Measurements from ENCODE around the gene CDHR5.

CDHR5 gene

GRCh38 chr11:623349-623869 is 1.3 kb downstream of the CDHR5 start:
- no peak for DNase-seq (ENCODE audit: low read depth, low spot score)

DNA sequence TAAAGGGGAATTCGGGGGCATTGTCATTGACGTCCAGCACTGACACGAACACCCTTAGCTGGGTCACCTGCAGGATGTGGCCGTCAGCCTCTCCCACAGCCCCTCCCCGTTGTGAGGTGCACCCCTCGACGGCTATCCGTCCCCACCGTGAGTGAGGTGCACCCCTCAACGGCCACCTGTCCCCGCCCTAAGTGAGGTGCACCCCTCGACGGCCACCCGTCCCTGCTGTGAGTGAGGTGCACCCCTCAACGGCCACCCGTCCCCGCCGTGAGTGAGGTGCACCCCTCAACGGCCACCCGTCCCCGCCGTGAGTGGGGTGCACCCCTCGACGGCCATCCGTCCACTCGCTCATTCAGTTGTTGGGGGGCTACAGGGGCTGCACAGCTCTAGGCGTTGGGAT is 2.9 kb downstream of the CDHR5 start:
- DNase-seq (ENCODE audit: low read depth, low spot score), result no peak

DNA sequence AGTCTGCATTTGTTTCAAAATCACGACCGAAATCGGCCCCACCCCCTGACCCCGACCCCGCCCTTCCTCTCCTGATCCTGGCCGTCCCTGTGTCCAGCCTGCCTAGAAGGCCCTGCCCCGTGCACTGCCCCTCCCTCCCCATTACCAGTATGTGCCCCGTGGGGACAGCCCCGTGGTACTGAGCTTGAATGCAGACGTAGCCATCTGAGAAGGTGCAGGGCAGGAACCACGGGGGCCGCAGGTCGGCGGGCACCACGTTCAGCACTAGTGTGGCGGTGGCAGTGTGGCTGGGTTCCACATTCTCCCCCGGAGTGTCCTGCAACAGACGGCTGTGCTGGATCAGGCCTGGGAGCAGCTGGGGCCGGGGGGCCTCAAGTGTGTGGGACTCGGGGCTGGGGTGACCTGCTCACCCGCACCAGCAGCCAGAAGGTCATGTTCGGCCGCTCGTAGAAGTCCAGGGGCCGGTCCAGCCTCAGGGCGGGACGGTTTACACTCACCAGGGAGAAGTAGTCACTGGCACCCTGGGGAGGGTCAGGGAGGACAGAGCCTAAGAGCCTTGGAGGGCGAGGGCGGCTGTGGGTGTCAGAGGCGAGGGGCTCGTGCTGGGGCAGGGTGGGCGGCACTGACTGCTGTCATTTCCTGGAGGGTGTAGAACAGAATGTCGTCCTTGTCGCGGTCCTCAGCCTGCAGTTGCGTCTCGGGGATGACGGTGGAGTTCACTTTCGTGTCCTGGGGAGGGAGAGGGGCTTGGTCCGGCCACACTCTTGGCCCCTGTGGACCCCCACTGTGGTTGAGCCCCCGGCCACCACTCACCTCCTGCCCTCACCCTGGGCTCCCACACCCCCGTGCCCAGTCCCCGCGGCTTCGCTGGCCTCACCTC is 3.6 kb downstream of the CDHR5 start:
- DNase-seq (ENCODE audit: low read depth, low spot score), result no peak

- no peak for DNase-seq (ENCODE audit: low read depth, low spot score)
These were observed 4.6 kb downstream of the CDHR5 start for GRCh38 chr11:620201-620600.

GRCh38 chr11:619628-620050 is 5.1 kb downstream of the CDHR5 start:
- no peak for DNase-seq (ENCODE audit: low read depth, low spot score)

- no peak for DNase-seq (ENCODE audit: low read depth, low spot score)
These were observed 5.7 kb downstream of the CDHR5 start for GRCh38 chr11:618856-619627.

DNA sequence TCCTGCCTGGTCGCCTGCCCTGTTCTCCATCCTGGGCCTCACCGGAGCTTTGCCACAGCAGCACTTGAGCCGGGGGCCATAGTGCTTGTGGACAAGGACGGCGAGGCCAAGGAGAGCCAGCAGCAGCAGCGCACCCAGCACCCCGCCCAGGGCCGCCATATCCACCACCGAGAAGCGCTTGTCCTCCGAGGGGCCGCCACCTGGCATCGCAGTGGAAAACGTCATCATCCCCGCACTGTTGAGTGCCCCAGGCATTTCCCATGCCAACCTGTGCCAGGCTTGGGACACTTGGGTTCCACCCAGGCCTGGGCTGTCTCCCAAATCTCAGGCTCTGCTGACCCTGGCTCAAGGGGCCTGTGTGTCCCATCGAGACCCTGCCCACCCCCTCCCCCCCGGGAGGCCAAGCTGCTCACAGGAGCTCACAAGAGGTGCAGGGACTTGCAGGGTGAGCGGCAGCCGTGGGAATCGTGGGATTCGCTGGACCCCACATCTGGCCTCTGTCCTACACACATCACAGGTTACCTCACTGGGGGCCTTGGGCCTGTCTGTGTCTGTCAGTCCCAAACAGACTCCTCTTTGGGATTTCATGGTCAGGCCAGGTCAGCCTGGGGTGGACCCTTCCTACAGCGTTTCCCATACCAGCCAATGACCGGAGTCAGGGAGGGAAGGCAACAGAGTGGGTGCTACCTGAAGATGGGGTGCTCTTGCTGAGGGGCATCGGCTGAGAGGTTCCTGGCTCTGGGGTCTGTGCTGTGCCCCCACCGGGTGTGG is 6.7 kb downstream of the CDHR5 start:
- no peak for DNase-seq (ENCODE audit: low read depth, low spot score)

DNA sequence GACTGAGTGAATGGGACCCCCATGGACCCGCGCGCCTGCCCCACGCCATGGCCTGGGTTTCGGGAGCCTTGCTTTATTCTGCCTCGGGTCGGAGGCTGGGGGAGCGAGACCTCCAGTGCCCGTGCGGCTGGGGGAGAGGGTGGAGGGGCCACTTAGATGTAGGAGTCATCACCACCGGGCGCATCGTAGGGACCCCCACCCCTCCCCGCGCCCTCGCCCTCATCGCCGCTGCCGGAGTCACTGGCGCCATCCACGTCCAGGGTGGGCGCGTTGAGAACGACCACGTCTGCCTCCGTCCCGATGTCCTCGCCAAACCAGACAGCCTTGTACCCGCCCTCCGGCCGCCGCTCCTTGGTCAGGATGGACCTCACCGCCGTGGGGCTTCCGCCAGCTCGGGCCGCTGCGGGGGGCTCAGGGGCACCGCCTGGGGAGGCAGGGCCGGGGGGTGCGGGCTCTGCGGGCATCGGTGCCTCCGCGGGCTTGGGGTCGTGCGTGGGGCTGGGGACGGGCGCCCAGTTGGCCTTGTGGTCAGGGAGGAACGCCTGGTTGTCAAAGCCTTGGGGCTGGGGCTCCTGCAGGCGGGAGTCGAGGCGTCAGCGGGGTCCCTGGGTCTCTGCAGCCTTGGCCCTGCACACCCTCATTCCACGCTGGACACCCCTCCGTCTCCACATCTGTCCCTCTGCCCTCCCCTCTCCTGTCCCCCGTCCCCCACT is 7.4 kb downstream of the CDHR5 start:
- no peak for DNase-seq (ENCODE audit: low read depth, low spot score)

- DNase-seq (ENCODE audit: low read depth, low spot score), result no peak
These were observed 8.2 kb downstream of the CDHR5 start for GRCh38 chr11:616320-617198.

DNA sequence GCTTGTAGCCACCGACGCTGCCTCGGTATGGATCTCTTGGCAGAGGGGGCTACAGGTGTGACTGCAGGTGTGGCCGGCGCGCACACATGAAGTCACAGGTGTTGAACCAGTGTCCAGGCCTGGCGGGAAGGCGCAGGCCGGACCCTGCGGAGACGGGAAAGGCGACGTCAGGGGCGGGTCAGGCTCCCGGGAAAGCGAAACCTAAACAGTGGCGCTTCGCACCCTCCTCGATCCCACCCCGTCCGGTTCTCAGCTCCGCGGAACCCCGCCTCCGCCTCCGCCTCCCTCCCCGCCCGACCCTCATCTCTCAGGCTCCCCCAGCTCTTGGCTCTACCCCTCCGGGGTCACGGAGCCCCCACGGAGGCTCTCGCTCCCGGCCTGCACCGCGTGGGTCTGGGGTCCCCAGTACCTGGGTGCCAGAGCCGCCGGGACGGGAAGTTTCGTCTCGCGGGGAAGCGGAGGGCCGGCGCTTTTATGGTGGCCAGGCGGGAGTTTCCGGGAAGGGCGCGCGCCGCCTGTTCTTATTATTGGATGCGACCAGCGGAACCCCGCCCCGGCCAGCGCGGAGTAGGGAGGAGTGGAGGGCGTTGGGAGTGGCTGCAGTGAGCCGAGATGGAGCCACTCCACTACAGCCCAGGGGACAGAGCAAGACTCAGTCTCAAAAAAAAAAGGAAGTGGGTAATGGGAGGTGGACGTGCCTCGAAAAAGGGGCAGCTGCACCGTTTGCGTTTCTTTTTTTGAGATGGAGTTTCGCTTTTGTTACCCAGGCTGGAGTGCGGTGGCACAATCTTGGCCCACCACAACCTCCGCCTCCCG is 9.0 kb downstream of the CDHR5 start, which contains the start of gene IRF7:
Gene IRF7, minus strand, starts transcription at position 447 of the 816 bp plus-strand sequence. CDS start 586 bp downstream, outside the sequence.
- peak; percentile 77 for DNase-seq (ENCODE audit: low read depth, low spot score)

DNA sequence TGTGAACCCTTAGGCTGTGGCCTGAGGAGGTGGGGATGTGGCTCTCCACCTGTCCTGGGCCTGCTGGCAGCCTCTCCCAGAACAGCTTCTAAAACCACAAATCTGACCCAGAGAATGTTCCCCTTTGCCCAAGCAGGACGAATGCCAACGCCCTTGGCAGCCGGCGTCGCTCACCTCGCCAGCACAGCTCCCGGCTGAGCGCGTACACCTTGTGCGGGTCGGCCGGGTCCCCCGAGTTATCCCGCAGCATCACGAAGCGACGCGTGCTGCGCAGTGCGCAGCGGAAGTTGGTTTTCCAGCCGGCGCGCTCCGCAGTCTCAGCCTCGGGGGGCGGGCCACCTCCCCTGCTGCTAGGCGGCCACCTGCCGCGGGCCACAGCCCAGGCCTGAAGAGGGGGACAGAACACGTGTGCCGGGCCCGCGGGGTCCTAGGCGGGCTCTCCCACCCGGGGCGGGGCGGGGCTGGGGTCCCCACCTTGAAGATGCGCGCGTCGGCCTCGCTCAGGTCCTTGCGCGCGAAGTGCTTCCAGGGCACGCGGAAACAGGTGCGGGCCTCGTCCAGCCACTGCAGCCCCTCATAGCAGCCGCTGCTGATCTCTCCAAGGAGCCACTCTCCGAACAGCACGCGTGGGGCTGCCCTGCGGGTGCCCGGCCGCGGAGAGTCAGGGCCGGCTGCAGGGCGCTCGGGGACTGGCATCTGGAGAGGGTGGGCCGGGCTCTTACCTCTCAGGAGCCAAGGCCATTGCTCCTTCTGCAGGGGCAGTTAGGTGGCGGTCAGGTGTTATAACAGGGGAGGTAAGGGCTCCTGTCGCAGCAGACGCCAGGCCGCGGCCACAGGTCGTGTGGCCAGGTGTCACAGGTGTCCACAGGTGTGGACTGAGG is 9.9 kb downstream of the CDHR5 start:
- DNase-seq (ENCODE audit: low read depth, low spot score), result no peak

- no peak for DNase-seq (ENCODE audit: low read depth, low spot score)
These were observed 10.6 kb downstream of the CDHR5 start for GRCh38 chr11:614021-614622.

DNA sequence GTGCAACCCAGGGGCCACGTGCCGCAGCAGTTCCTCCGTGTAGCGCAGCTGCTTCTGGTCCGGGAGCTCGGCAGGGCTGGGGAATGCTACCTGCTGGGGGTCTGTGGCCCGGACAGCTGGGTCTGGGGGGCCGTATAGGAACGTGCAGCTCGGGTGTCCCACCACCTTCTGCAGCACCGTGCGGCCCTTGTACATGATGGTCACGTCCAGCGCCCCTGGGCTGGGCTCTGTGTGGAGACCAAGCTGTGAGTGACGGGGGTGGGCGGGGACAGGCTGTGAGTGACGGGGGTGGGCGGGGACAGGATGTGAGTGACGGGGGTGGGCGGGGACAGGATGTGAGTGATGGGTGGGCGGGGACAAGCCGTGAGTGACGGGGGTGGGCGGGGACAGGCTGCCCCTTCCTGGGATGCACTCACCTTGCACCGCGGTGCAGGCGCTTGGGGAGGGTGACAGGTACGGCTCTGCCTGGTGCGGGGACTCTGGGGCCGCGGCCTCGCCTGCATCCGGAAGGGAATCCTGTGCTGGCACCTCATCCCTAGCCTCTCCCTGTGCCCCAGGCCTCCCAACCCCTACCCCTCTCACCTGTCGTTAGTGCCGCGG is 11.3 kb downstream of the CDHR5 start:
- DNase-seq (ENCODE audit: low read depth, low spot score), result no peak

GRCh38 chr11:612961-613300 is 11.8 kb downstream of the CDHR5 start:
- no peak for DNase-seq (ENCODE audit: low read depth, low spot score)

DNA sequence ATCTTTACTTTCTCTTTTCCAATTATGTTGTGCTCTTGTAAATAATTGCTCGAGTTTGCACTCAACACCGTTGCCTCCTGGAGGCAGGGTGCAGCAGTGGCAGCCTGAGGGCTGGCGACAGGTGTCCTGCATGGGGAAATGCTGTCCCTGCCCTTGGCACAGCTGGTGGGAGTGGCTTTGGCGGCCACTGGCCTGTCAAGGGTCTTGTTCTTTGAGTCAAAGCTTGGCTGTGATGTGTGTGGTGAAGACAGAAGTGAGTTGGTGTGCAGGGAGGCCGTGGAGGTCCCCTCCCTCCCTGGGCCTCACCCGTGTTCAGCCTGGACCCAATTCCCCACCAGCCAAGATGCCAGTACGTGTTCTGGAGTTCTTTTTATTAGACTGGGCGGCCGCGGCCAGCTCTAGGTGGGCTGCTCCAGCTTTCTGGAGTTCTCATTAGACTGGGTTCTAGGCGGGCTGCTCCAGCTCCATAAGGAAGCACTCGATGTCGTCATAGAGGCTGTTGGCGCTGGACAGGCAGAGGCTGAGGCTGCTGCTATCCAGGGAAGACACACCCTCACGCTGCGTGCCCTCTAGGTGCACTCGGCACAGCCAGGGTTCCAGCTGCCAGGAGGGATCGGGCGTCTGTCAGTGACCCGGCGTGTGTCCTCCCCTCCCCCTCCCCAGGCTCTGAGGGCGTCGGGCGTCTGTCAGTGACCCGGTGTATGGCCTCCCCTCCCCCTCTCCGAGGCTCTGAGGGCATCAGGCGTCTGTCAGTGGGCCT is 12.4 kb downstream of the CDHR5 start:
- no peak for DNase-seq (ENCODE audit: low read depth, low spot score)
